ENCODE data around the gene STARD3NL. TPM values are rescaled to one million over a fixed set of nuclear protein-coding genes. Genes with fewer than 3 reads are reported as not detected.

Gene STARD3NL, protein sequence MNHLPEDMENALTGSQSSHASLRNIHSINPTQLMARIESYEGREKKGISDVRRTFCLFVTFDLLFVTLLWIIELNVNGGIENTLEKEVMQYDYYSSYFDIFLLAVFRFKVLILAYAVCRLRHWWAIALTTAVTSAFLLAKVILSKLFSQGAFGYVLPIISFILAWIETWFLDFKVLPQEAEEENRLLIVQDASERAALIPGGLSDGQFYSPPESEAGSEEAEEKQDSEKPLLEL
- total RNA-seq, result 10 to 100 TPM; 32.3 to 37.6 TPM
- polyA plus RNA-seq, result 10 to 100 TPM; 26.6 to 34.3 TPM
- long read RNA-seq, donor 1, transcript STARD3NL-202 (10 exons, 1,365 nt), result minor isoform, 13 of 181 reads
- long read RNA-seq, donor 1, transcript STARD3NL-201 (9 exons, 1,728 nt), result major isoform, 143 of 181 reads
- long read RNA-seq, donor 1, transcript STARD3NL-204 (8 exons, 1,341 nt), result minor isoform, 13 of 181 reads
- long read RNA-seq, donor 1, partial matches to known transcripts, result 5 of 181 reads
- long read RNA-seq, donor 1, other reads (novel, unspliced or antisense), result 7 of 181 reads
- long read RNA-seq, donor 2, transcript STARD3NL-201 (9 exons, 1,728 nt), result major isoform, 16 of 28 reads
- long read RNA-seq, donor 2, partial matches to known transcripts, result 3 of 28 reads
- long read RNA-seq, donor 2, other reads (novel, unspliced or antisense), result 3 of 28 reads

DNA sequence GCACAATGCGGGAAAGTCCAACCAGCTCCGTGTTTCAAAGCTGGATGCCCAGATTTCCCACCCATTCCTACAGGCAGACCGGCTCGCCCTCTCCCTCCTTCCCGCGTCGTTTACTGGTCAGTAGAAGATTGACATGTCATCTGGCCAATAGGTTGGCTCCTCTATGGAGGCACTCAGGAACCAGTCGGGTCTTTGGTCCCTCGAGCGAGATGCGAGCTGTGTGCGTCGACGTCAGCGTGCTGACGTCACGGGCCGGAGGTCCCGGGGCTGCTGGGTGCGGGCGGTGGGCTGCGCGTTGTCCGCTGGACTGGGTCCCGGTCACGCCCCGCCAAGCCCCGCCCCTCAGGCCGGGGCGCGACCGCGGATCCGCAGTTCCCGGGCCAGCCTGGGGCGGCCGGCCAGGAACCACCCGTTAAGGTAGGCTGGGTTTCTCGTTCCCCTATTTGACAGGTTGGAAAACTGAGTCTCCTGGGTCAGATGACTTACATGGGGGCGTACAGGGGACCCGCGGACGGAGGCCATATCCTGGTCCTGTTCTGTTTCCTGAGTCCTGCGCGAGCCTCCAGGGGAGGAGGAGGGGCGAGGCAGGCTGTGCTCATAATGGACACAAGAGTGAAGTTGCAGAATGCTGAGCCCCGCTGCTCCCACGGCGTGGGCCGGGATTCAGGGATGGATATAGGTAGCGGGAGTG lies at the start of gene STARD3NL:
Gene STARD3NL, plus strand, starts transcription at position 242 of the 691 bp plus-strand sequence. CDS start 29,260 bp downstream, outside the sequence.
- no peaks in the 10 kb centered on the region for H3K27me3 ChIP-seq (ENCODE audit: control insufficient read depth in 1 of 2, insufficient read depth in 2 of 2, low read length in 1 of 2)
- 0 to 1% methylated on average over 50 to 51 of the region's 51 CpGs for WGBS, 2 donors
- peaks cover 3 to 8% of the 10 kb centered on the region in 2 donors for H3K4me1 ChIP-seq (ENCODE audit: control insufficient read depth in 1 of 2, insufficient read depth in 2 of 2, low read length in 2 of 2)
- H3K27ac ChIP-seq (ENCODE audit: low read depth in 1 of 2, low read length in 2 of 2), result peak within 1 kb of the TSS; percentile 51 to 79
- H3K9me3 ChIP-seq (ENCODE audit: control insufficient read depth, low read length), result no peaks in the 10 kb centered on the region
- peak within 1 kb of the TSS; percentile 52 to 70 for H3K4me3 ChIP-seq (ENCODE audit: low read length in 2 of 2)
- H3K36me3 ChIP-seq (ENCODE audit: control insufficient read depth in 1 of 2, insufficient read depth in 2 of 2, low read length in 1 of 2), result no peaks in the 10 kb centered on the region
- peak; percentile 99 for ATAC-seq (ENCODE audit: low FRiP score)
- intact Hi-C loops (cut with DNase I), result loop anchor here in 1 of 2 donors (2.0 to 5.0 kb wide), 3 partner anchors 37 to 826 kb away; partner anchors contain the start of gene SFRP4
- peak; percentile 97 for DNase-seq

DNA sequence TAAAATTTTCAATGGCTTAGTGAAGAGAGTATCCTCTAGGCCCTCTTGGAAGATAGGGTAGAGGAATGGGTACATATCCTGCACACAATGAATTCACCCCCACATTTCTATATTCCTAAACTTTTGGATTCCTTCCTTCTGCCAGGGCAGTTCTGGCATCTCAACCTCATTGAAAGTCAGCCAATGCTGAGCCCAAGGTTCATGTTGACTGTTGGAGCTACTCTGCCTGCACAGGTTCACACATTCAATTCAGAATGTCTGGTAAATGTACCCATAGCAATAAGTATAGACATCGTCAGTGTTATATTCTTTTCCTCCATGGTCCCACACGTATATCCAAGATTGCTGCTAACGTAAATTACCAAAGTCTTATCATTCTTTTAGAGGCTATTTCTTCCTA lies 48.9 kb upstream of the STARD3NL start:
- H3K4me1 ChIP-seq (ENCODE audit: control insufficient read depth in 1 of 2, insufficient read depth in 2 of 2, low read length in 2 of 2), result no peaks in the 10 kb centered on the region
- no peaks in the 10 kb centered on the region for H3K27me3 ChIP-seq (ENCODE audit: control insufficient read depth in 1 of 2, insufficient read depth in 2 of 2, low read length in 1 of 2)
- DNase-seq (no peak), ATAC-seq (ENCODE audit: low FRiP score) (no peak)
- intact Hi-C loops (cut with DNase I), result no loop called here
- WGBS, 2 donors, result 91 to 95% methylated on average over 3 of the region's 3 CpGs
- H3K9me3 ChIP-seq (ENCODE audit: control insufficient read depth, low read length), result no peaks in the 10 kb centered on the region
- no peak overlapping the region for H3K4me3 ChIP-seq (ENCODE audit: low read length in 2 of 2)
- H3K36me3 ChIP-seq (ENCODE audit: control insufficient read depth in 1 of 2, insufficient read depth in 2 of 2, low read length in 1 of 2), result no peaks in the 10 kb centered on the region
- no peak overlapping the region for H3K27ac ChIP-seq (ENCODE audit: low read depth in 1 of 2, low read length in 2 of 2)

DNA sequence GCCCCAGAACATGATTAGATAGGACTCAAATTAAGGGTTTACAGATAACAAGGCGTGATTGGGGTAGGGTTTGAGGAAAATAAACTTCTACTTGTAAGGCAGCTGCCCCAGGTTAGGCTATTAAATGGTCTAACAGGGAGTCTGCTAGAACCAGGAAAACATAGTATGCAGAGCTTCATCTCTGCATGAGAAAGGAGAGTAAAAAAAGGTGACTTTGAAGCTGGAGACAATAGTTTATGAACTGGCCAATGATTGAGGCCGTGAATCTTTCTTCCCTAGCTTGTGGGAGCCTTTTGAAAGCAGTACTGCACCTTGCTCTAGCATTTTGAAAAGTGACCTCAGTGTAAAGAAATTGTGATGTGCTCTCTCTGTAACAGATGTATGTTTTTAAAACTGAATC lies 48.5 kb upstream of the STARD3NL start:
- WGBS, 2 donors, result 82 to 85% methylated on average over 2 of the region's 2 CpGs
- Histone ChIP-seq H3K4me1 (ENCODE audit: control insufficient read depth in 1 of 2, insufficient read depth in 2 of 2, low read length in 2 of 2) (no peaks in the 10 kb centered on the region), H3K36me3 (ENCODE audit: control insufficient read depth in 1 of 2, insufficient read depth in 2 of 2, low read length in 1 of 2) (no peaks in the 10 kb centered on the region), H3K27ac (ENCODE audit: low read depth in 1 of 2, low read length in 2 of 2) (no peak overlapping the region), H3K4me3 (ENCODE audit: low read length in 2 of 2) (no peak overlapping the region), H3K9me3 (ENCODE audit: control insufficient read depth, low read length) (no peaks in the 10 kb centered on the region), H3K27me3 (ENCODE audit: control insufficient read depth in 1 of 2, insufficient read depth in 2 of 2, low read length in 1 of 2) (no peaks in the 10 kb centered on the region)
- intact Hi-C loops (cut with DNase I), result no loop called here
- no peak for ATAC-seq (ENCODE audit: low FRiP score)
- DNase-seq, result no peak

DNA sequence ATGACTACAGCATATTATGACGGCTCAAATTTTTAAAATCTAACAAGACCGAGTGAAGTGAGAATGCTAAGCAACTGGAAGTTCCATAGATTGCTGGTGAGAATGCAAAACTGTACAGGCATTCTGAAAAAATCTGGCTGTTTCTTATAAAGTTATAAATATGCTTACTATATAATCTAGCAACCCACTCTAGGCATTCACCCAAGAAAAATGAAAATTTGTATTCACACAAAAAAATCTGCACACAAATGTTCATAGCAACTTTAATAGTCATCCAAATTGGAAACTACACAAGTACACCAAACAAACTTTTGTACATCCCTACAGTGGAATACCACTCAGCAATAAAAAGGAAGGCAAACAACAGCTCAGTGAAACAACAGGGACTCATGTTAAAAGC lies 39.9 kb upstream of the STARD3NL start:
- no peaks in the 10 kb centered on the region for H3K4me1 ChIP-seq (ENCODE audit: control insufficient read depth in 1 of 2, insufficient read depth in 2 of 2, low read length in 2 of 2)
- WGBS, 2 donors, result 37 to 44% methylated on average over 2 of the region's 2 CpGs
- H3K27ac ChIP-seq (ENCODE audit: low read depth in 1 of 2, low read length in 2 of 2), result no peak overlapping the region
- no peaks in the 10 kb centered on the region for H3K27me3 ChIP-seq (ENCODE audit: control insufficient read depth in 1 of 2, insufficient read depth in 2 of 2, low read length in 1 of 2)
- H3K4me3 ChIP-seq (ENCODE audit: low read length in 2 of 2), result no peak overlapping the region
- no peaks in the 10 kb centered on the region for H3K36me3 ChIP-seq (ENCODE audit: control insufficient read depth in 1 of 2, insufficient read depth in 2 of 2, low read length in 1 of 2)
- ATAC-seq (ENCODE audit: low FRiP score), result no peak
- intact Hi-C loops (cut with DNase I), result no loop called here
- no peak for DNase-seq
- no peaks in the 10 kb centered on the region for H3K9me3 ChIP-seq (ENCODE audit: control insufficient read depth, low read length)

DNA sequence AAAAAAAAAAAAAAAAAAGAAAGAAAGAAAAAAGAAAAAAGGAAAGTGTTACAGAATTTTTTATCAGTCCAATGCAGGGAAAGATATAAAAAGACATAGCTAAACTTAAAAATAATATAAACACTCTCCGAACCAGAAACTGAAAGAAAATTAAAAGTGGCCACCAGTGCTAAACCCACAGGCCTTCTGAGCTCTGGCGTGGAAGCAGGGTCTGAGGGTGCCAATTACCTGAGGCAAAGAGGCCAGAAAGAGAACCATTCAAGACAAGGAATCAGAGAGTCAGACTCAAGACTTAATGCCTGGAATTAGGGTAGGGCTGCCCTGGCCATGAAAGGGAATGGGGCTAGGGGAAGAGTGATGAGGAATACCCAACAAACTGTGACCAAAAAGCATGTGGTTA lies 36.9 kb upstream of the STARD3NL start:
- Histone ChIP-seq H3K27ac (ENCODE audit: low read depth in 1 of 2, low read length in 2 of 2) (no peak overlapping the region), H3K36me3 (ENCODE audit: control insufficient read depth in 1 of 2, insufficient read depth in 2 of 2, low read length in 1 of 2) (no peaks in the 10 kb centered on the region), H3K9me3 (ENCODE audit: control insufficient read depth, low read length) (no peaks in the 10 kb centered on the region), H3K27me3 (ENCODE audit: control insufficient read depth in 1 of 2, insufficient read depth in 2 of 2, low read length in 1 of 2) (no peaks in the 10 kb centered on the region), H3K4me3 (ENCODE audit: low read length in 2 of 2) (no peak overlapping the region), H3K4me1 (ENCODE audit: control insufficient read depth in 1 of 2, insufficient read depth in 2 of 2, low read length in 2 of 2) (no peaks in the 10 kb centered on the region)
- no peak for DNase-seq
- ATAC-seq (ENCODE audit: low FRiP score), result no peak
- WGBS, 2 donors, result 50 to 63% methylated on average over 2 of the region's 2 CpGs
- intact Hi-C loops (cut with DNase I), result no loop called here

DNA sequence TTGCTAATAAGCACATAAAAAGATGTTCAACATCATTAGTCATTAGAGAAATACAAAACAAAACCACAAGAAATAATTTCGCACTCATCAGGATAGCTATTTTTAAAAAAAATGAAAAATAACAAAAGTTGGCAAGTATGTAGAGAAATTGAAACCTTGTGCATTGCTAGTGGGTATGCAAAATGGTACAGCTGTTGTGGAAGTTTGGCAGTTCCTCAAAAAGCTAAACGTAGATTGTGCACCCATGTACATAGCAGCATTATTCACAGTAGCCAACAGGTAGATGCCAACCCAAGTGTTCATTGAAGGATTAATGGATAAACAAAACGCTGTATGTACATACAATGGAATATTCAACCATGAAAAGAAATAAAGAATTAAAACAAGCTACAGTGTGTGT lies 35.3 kb upstream of the STARD3NL start:
- no peaks in the 10 kb centered on the region for H3K4me1 ChIP-seq (ENCODE audit: control insufficient read depth in 1 of 2, insufficient read depth in 2 of 2, low read length in 2 of 2)
- WGBS, 2 donors, result 71% methylated on average over 3 of the region's 3 CpGs
- DNase-seq, result no peak
- H3K27ac ChIP-seq (ENCODE audit: low read depth in 1 of 2, low read length in 2 of 2), result no peak overlapping the region
- H3K4me3 ChIP-seq (ENCODE audit: low read length in 2 of 2), result no peak overlapping the region
- intact Hi-C loops (cut with DNase I), result no loop called here
- H3K27me3 ChIP-seq (ENCODE audit: control insufficient read depth in 1 of 2, insufficient read depth in 2 of 2, low read length in 1 of 2), result no peaks in the 10 kb centered on the region
- H3K36me3 ChIP-seq (ENCODE audit: control insufficient read depth in 1 of 2, insufficient read depth in 2 of 2, low read length in 1 of 2), result no peaks in the 10 kb centered on the region
- no peaks in the 10 kb centered on the region for H3K9me3 ChIP-seq (ENCODE audit: control insufficient read depth, low read length)
- no peak for ATAC-seq (ENCODE audit: low FRiP score)

DNA sequence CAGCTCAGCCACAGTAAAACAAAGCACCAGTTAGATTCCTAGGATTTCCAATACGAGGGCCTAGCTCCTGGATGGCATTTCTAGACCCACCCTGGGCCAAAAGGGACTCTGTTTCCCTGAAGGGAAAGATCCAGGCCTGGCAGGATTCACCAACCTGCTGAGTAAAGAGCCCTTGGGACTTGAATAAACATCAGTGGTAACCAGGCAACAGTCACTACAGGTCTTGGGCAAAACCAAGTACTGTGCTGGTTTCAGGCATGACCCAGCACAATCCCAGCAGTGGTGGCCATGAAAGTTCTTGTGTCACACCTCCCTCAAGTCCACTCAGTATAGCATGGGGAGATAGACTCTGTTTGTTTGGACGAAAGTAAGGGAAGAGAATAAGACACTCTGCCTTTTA lies 31.0 kb upstream of the STARD3NL start:
- H3K4me1 ChIP-seq (ENCODE audit: control insufficient read depth in 1 of 2, insufficient read depth in 2 of 2, low read length in 2 of 2), result no peaks in the 10 kb centered on the region
- DNase-seq, result no peak
- H3K9me3 ChIP-seq (ENCODE audit: control insufficient read depth, low read length), result no peaks in the 10 kb centered on the region
- intact Hi-C loops (cut with DNase I), result no loop called here
- no peak for ATAC-seq (ENCODE audit: low FRiP score)
- no peak overlapping the region for H3K27ac ChIP-seq (ENCODE audit: low read depth in 1 of 2, low read length in 2 of 2)
- no peaks in the 10 kb centered on the region for H3K27me3 ChIP-seq (ENCODE audit: control insufficient read depth in 1 of 2, insufficient read depth in 2 of 2, low read length in 1 of 2)
- H3K36me3 ChIP-seq (ENCODE audit: control insufficient read depth in 1 of 2, insufficient read depth in 2 of 2, low read length in 1 of 2), result no peaks in the 10 kb centered on the region
- 71 to 81% methylated on average over 2 of the region's 2 CpGs for WGBS, 2 donors
- no peak overlapping the region for H3K4me3 ChIP-seq (ENCODE audit: low read length in 2 of 2)

DNA sequence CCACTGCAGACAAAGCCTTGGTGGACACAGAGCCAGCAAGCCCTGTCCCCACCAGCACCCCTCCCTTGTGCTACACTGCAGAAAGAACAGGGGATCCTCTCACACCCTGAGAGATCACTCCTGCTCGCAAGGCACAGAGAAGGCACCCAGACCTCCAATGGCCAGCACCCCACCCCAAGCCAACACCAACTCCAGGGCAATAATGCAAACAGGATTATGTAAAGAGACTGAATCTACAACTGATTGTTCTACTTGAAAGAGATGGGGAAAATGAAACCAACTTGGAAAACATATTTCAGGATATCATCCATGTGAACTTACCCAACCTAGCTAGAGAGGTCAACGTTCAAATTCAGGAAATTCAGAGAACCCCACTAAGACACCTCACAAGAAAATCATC lies 26.5 kb upstream of the STARD3NL start:
- H3K27ac ChIP-seq (ENCODE audit: low read depth in 1 of 2, low read length in 2 of 2), result no peak overlapping the region
- intact Hi-C loops (cut with DNase I), result no loop called here
- H3K27me3 ChIP-seq (ENCODE audit: control insufficient read depth in 1 of 2, insufficient read depth in 2 of 2, low read length in 1 of 2), result no peaks in the 10 kb centered on the region
- ATAC-seq (ENCODE audit: low FRiP score) (no peak), DNase-seq (no peak)
- WGBS, 2 donors, result 80 to 88% methylated on average over 2 of the region's 2 CpGs
- no peak overlapping the region for H3K4me3 ChIP-seq (ENCODE audit: low read length in 2 of 2)
- H3K9me3 ChIP-seq (ENCODE audit: control insufficient read depth, low read length), result no peaks in the 10 kb centered on the region
- no peaks in the 10 kb centered on the region for H3K36me3 ChIP-seq (ENCODE audit: control insufficient read depth in 1 of 2, insufficient read depth in 2 of 2, low read length in 1 of 2)
- H3K4me1 ChIP-seq (ENCODE audit: control insufficient read depth in 1 of 2, insufficient read depth in 2 of 2, low read length in 2 of 2), result no peaks in the 10 kb centered on the region
